IMR-90 (cell line): ENCODE measurements around the gene PARK7. TPM values are rescaled to one million over a fixed set of nuclear protein-coding genes. Genes with fewer than 3 reads are reported as not detected.

Experiments
- ATAC-seq: fragments of 200-7000 bp; cut with Tn5 transposase; 2 replicates; pipeline ENCODE4 v1.9.1; 2020; ENCODE audit warnings: low read depth, mild to moderate bottlenecking, moderate library complexity
- BruUV-seq: library from RNA; stranded (reverse); fragments of 400-500 nt; replicated peaks from 2 replicates; lab custom pipeline; 2021; lab: Mats Ljungman, UMichigan
- CTCF ChIA-PET: fragments of 300-600 bp; formaldehyde crosslinking; extraction: SDS; loops from one replicate; lab custom pipeline; 2021; ENCODE audit warnings: antibody characterized with exemption; lab: Yijun Ruan, JAX
- POLR2A ChIA-PET: fragments of 300-600 bp; sonication (Branson Sonifier 250); formaldehyde crosslinking; loops from one replicate; lab custom pipeline; 2022; ENCODE audit warnings: antibody characterized with exemption; ENCODE audit not compliant: unreplicated experiment; lab: Charles Lee
- DNase-seq: peaks from one replicate; pipeline ENCODE4 v3.0.0; 2013
- H2AFZ ChIP-seq: replicated peaks from 2 replicates; pipeline ENCODE3; 2013; ENCODE audit warnings: low read length, mild to moderate bottlenecking; ENCODE audit not compliant: poor library complexity
- H2AK5ac ChIP-seq: 2 replicates; pipeline ENCODE4 v1.6.1; 2013; ENCODE audit warnings: low read depth, low read length, inconsistent platforms
- H2AK9ac ChIP-seq: replicated peaks from 2 replicates; pipeline ENCODE3; 2013; ENCODE audit warnings: mild to moderate bottlenecking, low read depth, low read length, moderate library complexity; ENCODE audit not compliant: poor library complexity
- H2BK120ac ChIP-seq: 2 replicates; pipeline ENCODE4 v1.6.1; 2013; ENCODE audit warnings: low read depth, low read length, inconsistent platforms
- H2BK15ac ChIP-seq: 3 replicates; pipeline ENCODE4 v1.6.1; 2013; ENCODE audit warnings: low read depth, low read length, inconsistent platforms
- H2BK20ac ChIP-seq: 2 replicates; pipeline ENCODE4 v1.6.1; 2013; ENCODE audit warnings: low read depth, mild to moderate bottlenecking, inconsistent platforms, low read length, moderate library complexity
- H2BK5ac ChIP-seq: 2 replicates; pipeline ENCODE4 v1.6.1; 2013; ENCODE audit warnings: mild to moderate bottlenecking, low read depth, low read length, inconsistent platforms; ENCODE audit not compliant: poor library complexity, severe bottlenecking
- H3K14ac ChIP-seq: replicated peaks from 2 replicates; pipeline ENCODE4 v1.6.1; 2013; ENCODE audit warnings: low read depth, low read length, inconsistent platforms
- H3K18ac ChIP-seq: 2 replicates; pipeline ENCODE4 v1.6.1; 2013; ENCODE audit warnings: low read depth, low read length, control low read depth
- H3K23ac ChIP-seq: 2 replicates; pipeline ENCODE4 v1.6.1; 2013; ENCODE audit warnings: low read depth, low read length, inconsistent platforms
- H3K27ac ChIP-seq: 2 replicates; pipeline ENCODE4 v1.5.1; 2013; ENCODE audit warnings: mild to moderate bottlenecking, control low read depth, low read length; ENCODE audit not compliant: insufficient read depth
- H3K27me3 ChIP-seq: 2 replicates; pipeline ENCODE4 v1.6.1; 2013; ENCODE audit warnings: low read length; ENCODE audit not compliant: control insufficient read depth, insufficient read depth
- H3K36me3 ChIP-seq: 2 replicates; pipeline ENCODE4 v1.6.1; 2013; ENCODE audit warnings: low read length, mixed read lengths; ENCODE audit not compliant: control insufficient read depth, insufficient read depth
- H3K4ac ChIP-seq: 2 replicates; pipeline ENCODE4 v1.6.1; 2013; ENCODE audit warnings: low read depth, low read length, inconsistent platforms
- H3K4me1 ChIP-seq: 2 replicates; pipeline ENCODE4 v1.6.1; 2013; ENCODE audit warnings: low read length, mixed read lengths; ENCODE audit not compliant: control insufficient read depth, insufficient read depth
- H3K4me2 ChIP-seq: 2 replicates; pipeline ENCODE4 v1.6.1; 2013; ENCODE audit warnings: low read depth, mild to moderate bottlenecking, control low read depth, low read length, moderate library complexity
- H3K4me3 ChIP-seq: 2 replicates; pipeline ENCODE4 v1.5.1; 2013; ENCODE audit warnings: low read depth, mild to moderate bottlenecking, control low read depth, low read length, moderate library complexity; ENCODE audit not compliant: insufficient read depth
- H3K56ac ChIP-seq: 2 replicates; pipeline ENCODE4 v1.6.1; 2013; ENCODE audit warnings: low read length, inconsistent platforms; ENCODE audit not compliant: insufficient read depth; ENCODE audit errors: extremely low read depth
- H3K79me1 ChIP-seq, 2 experiments: 2 replicates each; pipeline ENCODE4 v1.6.1; 2013; ENCODE audit warnings: low read length in 2 of 2, inconsistent platforms in 1 of 2, low read depth in 1 of 2
- H3K9ac ChIP-seq: 2 replicates; pipeline ENCODE4 v1.6.1; 2013; ENCODE audit warnings: low read depth, low read length, control low read depth
- H3K9me1 ChIP-seq: 2 replicates; pipeline ENCODE4 v1.6.1; 2013; ENCODE audit warnings: low read length, inconsistent platforms; ENCODE audit not compliant: insufficient read depth
- H3K9me3 ChIP-seq: 2 replicates; pipeline ENCODE4 v1.6.1; 2013; ENCODE audit warnings: low read length; ENCODE audit not compliant: control insufficient read depth, insufficient read depth
- H4K20me1 ChIP-seq: 2 replicates; pipeline ENCODE4 v1.6.1; 2013; ENCODE audit warnings: low read length, inconsistent platforms; ENCODE audit not compliant: insufficient read depth
- H4K5ac ChIP-seq: 2 replicates; pipeline ENCODE4 v1.6.1; 2013; ENCODE audit warnings: mild to moderate bottlenecking, low read depth, low read length, control low read depth
- H4K8ac ChIP-seq, 2 experiments: 2 replicates each; pipeline ENCODE4 v1.6.1; 2013; ENCODE audit warnings: low read depth in 2 of 2, low read length in 2 of 2, control low read depth in 1 of 2, inconsistent platforms in 1 of 2
- H4K91ac ChIP-seq: 2 replicates; pipeline ENCODE4 v1.6.1; 2013; ENCODE audit warnings: low read depth, low read length, inconsistent platforms; ENCODE audit not compliant: insufficient read depth
- BHLHE40 ChIP-seq: fragments of 150-350 bp; IDR thresholded peaks from 2 replicates; pipeline ENCODE4 v1.6.1; 2016; ENCODE audit warnings: mild to moderate bottlenecking, low read depth, low read length
- CEBPB ChIP-seq: IDR thresholded peaks from 2 replicates; pipeline ENCODE4 v1.6.1; 2012; ENCODE audit warnings: low read depth, low read length, improper control_type of control experiment
- CHD1 ChIP-seq: IDR thresholded peaks from 2 replicates; pipeline ENCODE4 v1.6.1; 2012; ENCODE audit warnings: low read depth, low read length, improper control_type of control experiment
- CTCF ChIP-seq: conservative IDR thresholded peaks from 2 replicates; pipeline ENCODE4 v1.5.1; 2012; ENCODE audit warnings: mild to moderate bottlenecking, low read depth, low read length, improper control_type of control experiment
- FOS ChIP-seq: fragments of 150-350 bp; IDR thresholded peaks from 2 replicates; pipeline ENCODE4 v1.6.1; 2016; ENCODE audit warnings: low read depth, low read length
- MAFK ChIP-seq: IDR thresholded peaks from 2 replicates; pipeline ENCODE4 v1.6.1; 2012; ENCODE audit warnings: low read depth, low read length, improper control_type of control experiment
- MAZ ChIP-seq: IDR thresholded peaks from 2 replicates; pipeline ENCODE4 v1.6.1; 2012; ENCODE audit warnings: low read depth, mild to moderate bottlenecking, low read length, improper control_type of control experiment, moderate library complexity, borderline replicate concordance
- MXI1 ChIP-seq: IDR thresholded peaks from 2 replicates; pipeline ENCODE4 v1.6.1; 2012; ENCODE audit warnings: low read depth, mild to moderate bottlenecking, low read length, moderate library complexity, borderline replicate concordance
- NFE2L2 ChIP-seq: fragments of 150-350 bp; IDR thresholded peaks from 2 replicates; pipeline ENCODE4 v1.6.1; 2016; ENCODE audit warnings: low read depth, mild to moderate bottlenecking, low read length
- POLR2A ChIP-seq: IDR thresholded peaks from 2 replicates; pipeline ENCODE4 v1.6.1; 2012; ENCODE audit warnings: mild to moderate bottlenecking, low read depth, low read length
- RAD21 ChIP-seq: IDR thresholded peaks from 2 replicates; pipeline ENCODE4 v1.6.1; 2012; ENCODE audit warnings: low read length, improper control_type of control experiment
- RCOR1 ChIP-seq: IDR thresholded peaks from 2 replicates; pipeline ENCODE4 v1.6.1; 2012; ENCODE audit warnings: mild to moderate bottlenecking, low read length, improper control_type of control experiment; ENCODE audit not compliant: insufficient replicate concordance
- RFX5 ChIP-seq: IDR thresholded peaks from 2 replicates; pipeline ENCODE4 v1.8.0; 2012; ENCODE audit warnings: low read depth, mild to moderate bottlenecking, low read length, moderate library complexity
- SMC3 ChIP-seq: fragments of 150-350 bp; IDR thresholded peaks from 2 replicates; pipeline ENCODE4 v1.6.1; 2016; ENCODE audit warnings: low read depth, mild to moderate bottlenecking, antibody characterized with exemption, low read length, moderate library complexity
- USF2 ChIP-seq: fragments of 150-350 bp; IDR thresholded peaks from 2 replicates; pipeline ENCODE4 v1.6.1; 2017; ENCODE audit warnings: mild to moderate bottlenecking, antibody characterized with exemption, low read length, low read depth
- WGBS, 2 experiments: methylation state at CpG; one replicate each; pipeline versions ENCODE4 v1.1.5 to v1.1.7; 2013; ENCODE audit warnings: missing lambda C conversion rate in 2 of 2; ENCODE audit not compliant: insufficient read length in 1 of 2; ENCODE audit errors: extremely low coverage in 2 of 2; 5-methylcytosine and 5-hydroxymethylcytosine counted together
- dilution Hi-C: fragments of 300-500 bp; cut with HindIII; formaldehyde crosslinking; loops from one replicate; pipeline ENCODE4 v1.14.3; 2018; ENCODE audit warnings: low sequenced_read_pairs; ENCODE audit not compliant: unreplicated experiment
- in situ Hi-C: fragments of 300-500 bp; cut with MboI; formaldehyde crosslinking; loops from 3 replicates; pipeline ENCODE4 v1.14.3; 2019; ENCODE audit warnings: low sequenced_read_pairs, inconsistent platforms, mixed read lengths
- intact Hi-C: fragments of 100-400 bp; cut with micrococcal nuclease; formaldehyde crosslinking; loops from 2 replicates; pipeline ENCODE4 v1.10.0; 2022
- polyA plus RNA-seq, 3 experiments: library from polyadenylated mRNA; depleted of rRNA; stranded (reverse); fragments of >200 nt; gene quantifications; 2 replicates each; pipeline ENCODE4 v1.2.3, GENCODE V29; 2012; ENCODE audit warnings: low replicate concordance in 1 of 3
- total RNA-seq: library from RNA; depleted of rRNA; stranded (reverse); fragments of >200 nt; gene quantifications from 2 replicates; pipeline ENCODE4 v1.2.3, GENCODE V29; 2012
- TF ChIP-seq, protein P1 (sequence below): fragments of 150-350 bp; IDR thresholded peaks from 2 replicates; pipeline ENCODE4 v1.6.1; 2016; ENCODE audit warnings: low read depth, mild to moderate bottlenecking, low read length, moderate library complexity, borderline replicate concordance

The PARK7 gene
- total and polyA plus RNA-seq, 2 of the 4 experiments (the other 2 are of a cell fraction): 207 to 357 TPM

GRCh38 chr1:7994827-7995226 is 33.3 kb downstream of the PARK7 start:
- Histone ChIP-seq H4K5ac (no peak overlapping the region), H3K36me3 (no peaks in the 10 kb centered on the region), H3K4me2 (no peak overlapping the region), H3K9ac (no peak overlapping the region), H3K4ac (peak overlapping the region; percentile 49), H4K91ac (peak overlapping the region; percentile 56), H2BK120ac (peak overlapping the region; percentile 81), H3K27ac (peak overlapping the region; percentile 6; the same call in 1 of the 2 replicates), H3K4me1 (peaks cover 8% of the 10 kb centered on the region), H2BK20ac (peak overlapping the region; percentile 82), H3K9me3 (no peaks in the 10 kb centered on the region), H2AK5ac (peak overlapping the region; percentile 14; the same call in 1 of the 2 replicates), H2BK5ac (no peak overlapping the region), H2BK15ac (peak overlapping the region; percentile 85; the same call in 1 of the 3 replicates), H3K14ac (no peak overlapping the region), H2AK9ac (no peak overlapping the region), H3K79me1 (peaks cover 0 to 4% of the 10 kb centered on the region in 2 experiments; a peak in 1 of 4 replicates), H4K20me1 (no peaks in the 10 kb centered on the region), H3K9me1 (peaks cover 4% of the 10 kb centered on the region), H3K4me3 (no peak overlapping the region), H3K27me3 (no peaks in the 10 kb centered on the region), H3K18ac (no peak overlapping the region), H3K23ac (no peak overlapping the region), H3K56ac (no peak overlapping the region), H4K8ac (peak overlapping the region in 1 of 2 experiments; percentile 22; a peak in 1 of 4 replicates), H2AFZ (no peak overlapping the region)
- CTCF ChIA-PET: interaction anchor here (0.5 to 0.7 kb wide), 2 partner anchors 13 to 48 kb away, joined by 3 to 4 read pairs; no protein-coding TSS in a partner anchor
- in situ Hi-C loops: loop anchor here (25.0 kb wide), 3 partner anchors 567 to 867 kb away; no protein-coding TSS in a partner anchor
- intact Hi-C loops: no loop called here
- no TSS peak for BruUV-seq
- DNase-seq (no peak), ATAC-seq (no peak)
- dilution Hi-C loops: no loop called here
- no CpG with 5 or more reads among the region's 1 CpG for WGBS, 2 experiments
- POLR2A ChIA-PET: no interaction called here
- TF ChIP-seq CEBPB: no peak
- no peak for TF ChIP-seq FOS
- TF ChIP-seq BHLHE40: no peak
- no peak for TF ChIP-seq RAD21
- no peak for TF ChIP-seq RFX5
- no peak for TF ChIP-seq CTCF
- TF ChIP-seq MXI1: no peak
- TF ChIP-seq NFE2L2: no peak
- no peak for TF ChIP-seq SMC3
- TF ChIP-seq, protein P1, sequence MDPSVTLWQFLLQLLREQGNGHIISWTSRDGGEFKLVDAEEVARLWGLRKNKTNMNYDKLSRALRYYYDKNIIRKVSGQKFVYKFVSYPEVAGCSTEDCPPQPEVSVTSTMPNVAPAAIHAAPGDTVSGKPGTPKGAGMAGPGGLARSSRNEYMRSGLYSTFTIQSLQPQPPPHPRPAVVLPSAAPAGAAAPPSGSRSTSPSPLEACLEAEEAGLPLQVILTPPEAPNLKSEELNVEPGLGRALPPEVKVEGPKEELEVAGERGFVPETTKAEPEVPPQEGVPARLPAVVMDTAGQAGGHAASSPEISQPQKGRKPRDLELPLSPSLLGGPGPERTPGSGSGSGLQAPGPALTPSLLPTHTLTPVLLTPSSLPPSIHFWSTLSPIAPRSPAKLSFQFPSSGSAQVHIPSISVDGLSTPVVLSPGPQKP: no peak
- TF ChIP-seq MAZ: no peak
- no peak for TF ChIP-seq RCOR1
- no peak for TF ChIP-seq CHD1
- no peak for TF ChIP-seq MAFK
- no peak for TF ChIP-seq USF2
- TF ChIP-seq POLR2A: no peak
